ENCODE measurements around the gene CDH16.

DNA sequence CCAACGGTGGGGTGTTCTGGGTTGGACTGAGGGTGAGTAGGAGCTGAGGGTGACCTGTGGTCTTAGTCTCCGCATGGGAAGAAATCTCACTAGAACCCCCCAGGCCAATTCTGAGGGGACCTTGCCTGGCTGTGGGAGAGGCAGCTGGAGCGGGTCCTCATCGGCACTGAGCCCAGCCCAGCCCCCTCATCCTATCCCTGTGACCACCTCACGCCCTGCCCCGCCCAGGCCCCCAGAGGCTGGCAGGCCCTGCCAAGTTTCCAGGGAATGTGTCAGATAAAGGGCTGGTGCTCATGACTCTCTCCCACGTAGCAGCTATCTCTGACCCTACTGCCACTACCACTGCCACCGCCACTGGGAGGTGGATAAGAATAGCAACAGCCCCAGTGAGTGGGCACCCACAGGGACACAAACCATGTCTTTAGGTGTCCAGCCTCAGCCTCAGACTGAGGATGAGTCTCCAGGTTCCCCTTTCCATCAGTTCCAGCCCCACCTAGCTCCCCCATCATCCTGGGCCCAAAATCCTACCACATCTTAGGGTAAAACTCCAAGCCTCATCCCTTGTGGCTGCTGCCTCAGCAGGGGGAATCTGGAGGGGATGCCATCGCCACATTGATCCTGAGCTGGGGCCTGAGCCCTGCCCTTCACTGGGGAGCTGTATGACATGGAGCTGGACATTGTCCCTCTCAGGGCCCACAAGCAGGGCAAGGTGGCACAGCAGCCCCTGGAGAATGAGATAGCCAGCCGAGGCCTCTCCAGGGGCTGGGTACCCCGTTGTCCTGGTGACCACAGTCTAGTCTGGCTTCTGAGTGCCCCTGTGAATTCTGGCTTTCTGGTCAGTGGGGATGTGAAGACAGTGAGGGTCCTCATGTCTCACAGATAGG, 14.9 kb downstream of the CDH16 start:
- TF ChIP-seq, protein P1, sequence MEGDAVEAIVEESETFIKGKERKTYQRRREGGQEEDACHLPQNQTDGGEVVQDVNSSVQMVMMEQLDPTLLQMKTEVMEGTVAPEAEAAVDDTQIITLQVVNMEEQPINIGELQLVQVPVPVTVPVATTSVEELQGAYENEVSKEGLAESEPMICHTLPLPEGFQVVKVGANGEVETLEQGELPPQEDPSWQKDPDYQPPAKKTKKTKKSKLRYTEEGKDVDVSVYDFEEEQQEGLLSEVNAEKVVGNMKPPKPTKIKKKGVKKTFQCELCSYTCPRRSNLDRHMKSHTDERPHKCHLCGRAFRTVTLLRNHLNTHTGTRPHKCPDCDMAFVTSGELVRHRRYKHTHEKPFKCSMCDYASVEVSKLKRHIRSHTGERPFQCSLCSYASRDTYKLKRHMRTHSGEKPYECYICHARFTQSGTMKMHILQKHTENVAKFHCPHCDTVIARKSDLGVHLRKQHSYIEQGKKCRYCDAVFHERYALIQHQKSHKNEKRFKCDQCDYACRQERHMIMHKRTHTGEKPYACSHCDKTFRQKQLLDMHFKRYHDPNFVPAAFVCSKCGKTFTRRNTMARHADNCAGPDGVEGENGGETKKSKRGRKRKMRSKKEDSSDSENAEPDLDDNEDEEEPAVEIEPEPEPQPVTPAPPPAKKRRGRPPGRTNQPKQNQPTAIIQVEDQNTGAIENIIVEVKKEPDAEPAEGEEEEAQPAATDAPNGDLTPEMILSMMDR (IDR thresholded peaks at IDR 0.05) = no peak
- TF ChIP-seq POLR2A (IDR thresholded peaks at IDR 0.05) (no peak), EP300 (IDR thresholded peaks at IDR 0.05) (no peak)

All from sigmoid colon (tissue), 4 donors.